Measurements from ENCODE around the gene TAF1. TPM values are rescaled to one million over a fixed set of nuclear protein-coding genes. Genes with fewer than 3 reads are reported as not detected.

Gene TAF1
- total and polyA plus RNA-seq, 2 of the 8 experiments (the other 6 are each of a cell fraction or from before 2014, with no cell fraction given), result 6.3 to 30.2 TPM

- FAIRE-seq, result no peak
- no peak overlapping the region for H3K14ac ChIP-seq (ENCODE audit: insufficient read length)
- TF ChIP-seq POLR2A (IDR thresholded peaks at IDR 0.05; ENCODE audit: control extremely low read depth in 1 of 2, low read depth in 2 of 2, low read length in 2 of 2) (no peak), TAF1 (IDR thresholded peaks at IDR 0.05; ENCODE audit: low read depth, low read length) (no peak), CHD2 (IDR thresholded peaks at IDR 0.05; ENCODE audit: low read length) (no peak), ASH2L (IDR thresholded peaks at IDR 0.05; ENCODE audit: low read length) (no peak), BACH1 (IDR thresholded peaks at IDR 0.05; ENCODE audit: low read length) (no peak), EZH2 (IDR thresholded peaks at IDR 0.05; ENCODE audit: low read depth, low read length, severe bottlenecking) (no peak), KDM1A (IDR thresholded peaks at IDR 0.05; ENCODE audit: borderline replicate concordance, low read length) (no peak), CBX5 (IDR thresholded peaks at IDR 0.05; ENCODE audit: low read depth, low read length) (no peak), FOSL1 (IDR thresholded peaks at IDR 0.05; ENCODE audit: insufficient read depth, low read depth, low read length) (no peak), SIRT6 (IDR thresholded peaks at IDR 0.05; ENCODE audit: low read length) (no peak), SIN3A (conservative IDR thresholded peaks at IDR 0.05 in 1 of 2, IDR thresholded peaks at IDR 0.05 in 1 of 2; ENCODE audit: low read depth in 1 of 2, low read length in 2 of 2) (no peak), EGR1 (IDR thresholded peaks at IDR 0.05; ENCODE audit: borderline replicate concordance, low read depth, low read length) (no peak), CHD1 (IDR thresholded peaks at IDR 0.05; ENCODE audit: low read depth, low read length) (no peak), RXRA (IDR thresholded peaks at IDR 0.05; ENCODE audit: insufficient read depth, low read depth, low read length) (no peak), HDAC6 (IDR thresholded peaks at IDR 0.05; ENCODE audit: low read depth, low read length) (no peak)
- TF ChIP-seq, protein P1, sequence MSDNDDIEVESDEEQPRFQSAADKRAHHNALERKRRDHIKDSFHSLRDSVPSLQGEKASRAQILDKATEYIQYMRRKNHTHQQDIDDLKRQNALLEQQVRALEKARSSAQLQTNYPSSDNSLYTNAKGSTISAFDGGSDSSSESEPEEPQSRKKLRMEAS (IDR thresholded peaks at IDR 0.05), result no peak
Measured at GRCh38 chrX:71439896-71440295, 73.7 kb downstream of the TAF1 start.

More at GRCh38 chrX:71439896-71440295, 73.7 kb downstream of the TAF1 start:
- no peak overlapping the region for H3K4me2 ChIP-seq (ENCODE audit: insufficient read depth in 1 of 2, low read depth in 2 of 2, low read length in 2 of 2)
- no peaks in the 10 kb centered on the region; the same call in 1 of the 2 replicates for H3K23me2 ChIP-seq (ENCODE audit: low read depth, low read length)
- H4K8ac ChIP-seq (ENCODE audit: extremely low read depth, insufficient read depth, low read length), result no peak overlapping the region
- no peak overlapping the region for H3K56ac ChIP-seq (replicated peaks; ENCODE audit: insufficient read length, low read depth, low read length)
- H3K9me3 ChIP-seq (ENCODE audit: insufficient read depth in 2 of 2, low read depth in 1 of 2, low read length in 1 of 2), result no peaks in the 10 kb centered on the region
- H2BK120ac ChIP-seq (replicated peaks; ENCODE audit: low read depth, low read length), result no peak overlapping the region
- H4K91ac ChIP-seq (replicated peaks; ENCODE audit: insufficient read length, low read length), result no peak overlapping the region
- H4K5ac ChIP-seq (ENCODE audit: insufficient read length, low read depth, low read length), result no peak overlapping the region
- H3K27ac ChIP-seq (ENCODE audit: low read depth, low read length), result no peak overlapping the region
- no peaks in the 10 kb centered on the region for H3K79me1 ChIP-seq (ENCODE audit: low read depth, low read length)
- no peak overlapping the region for H2BK12ac ChIP-seq (ENCODE audit: low read depth, low read length)
- H3K23ac ChIP-seq (ENCODE audit: insufficient read length), result no peak overlapping the region
- H3K9ac ChIP-seq (replicated peaks in 1 of 4; ENCODE audit: extremely low read depth in 1 of 4, low read depth in 3 of 4, low read length in 3 of 4), result no peak overlapping the region
- no peak overlapping the region for H2BK5ac ChIP-seq (ENCODE audit: low read depth, low read length)
- no peak overlapping the region for H2BK20ac ChIP-seq (ENCODE audit: low read length)
- H3K79me2 ChIP-seq (ENCODE audit: control insufficient read depth in 1 of 2, insufficient read depth in 2 of 2, low read length in 2 of 2), result no peaks in the 10 kb centered on the region
- H2AFZ ChIP-seq (ENCODE audit: low read length), result no peak overlapping the region
- no peaks in the 10 kb centered on the region for H3K27me3 ChIP-seq (replicated peaks in 1 of 4; ENCODE audit: control insufficient read depth in 3 of 4, extremely low read depth in 1 of 4, insufficient read depth in 3 of 4, low read length in 3 of 4)
- H3K18ac ChIP-seq (ENCODE audit: extremely low read depth, low read length), result no peak overlapping the region
- no peak for DNase-seq (ENCODE audit: low read depth in 1 of 2, low spot score in 2 of 2)
- H2AK5ac ChIP-seq (ENCODE audit: low read depth, low read length), result no peak overlapping the region
- POLR2A ChIA-PET (ENCODE audit: partially characterized antibody), result interaction anchor here (0.6 kb wide), 1 partner anchor 23 kb away, joined by 3 read pairs; no protein-coding TSS in a partner anchor
- H3K4me1 ChIP-seq (replicated peaks in 1 of 4; ENCODE audit: control insufficient read depth in 3 of 4, insufficient read depth in 4 of 4, low read length in 3 of 4), result no peaks in the 10 kb centered on the region
- no peak overlapping the region for H3K4ac ChIP-seq (replicated peaks; ENCODE audit: insufficient read length, low read depth, low read length)
- no peak overlapping the region for H3K4me3 ChIP-seq (ENCODE audit: extremely low read depth in 1 of 4, insufficient read depth in 2 of 4, low read depth in 3 of 4, low read length in 4 of 4)
- WGBS, 2 experiments (ENCODE audit: extremely low coverage in 1 of 2, insufficient coverage in 1 of 2, insufficient read length in 1 of 2, insufficient replicate concordance in 2 of 2, low coverage in 1 of 2, low lambda C conversion rate in 2 of 2, missing lambda C conversion rate in 1 of 2), result 84% methylated on average over 3 of the region's 3 CpGs; no CpG with 5 or more reads in 1 of the 2 experiments
- H4K20me1 ChIP-seq (replicated peaks in 1 of 2; ENCODE audit: control insufficient read depth in 1 of 2, insufficient read depth in 2 of 2, low read length in 2 of 2), result no peaks in the 10 kb centered on the region
- peaks cover 0 to 8% (median under 1%) of the 10 kb centered on the region in 4 experiments; a peak in 5 of 8 replicates for H3K36me3 ChIP-seq (ENCODE audit: control insufficient read depth in 2 of 4, insufficient read depth in 4 of 4, low read length in 3 of 4)
- CTCF ChIA-PET (ENCODE audit: partially characterized antibody), result interaction anchor here (0.7 kb wide), 1 partner anchor 50 kb away, joined by 3 read pairs; no protein-coding TSS in a partner anchor
- H2BK15ac ChIP-seq (ENCODE audit: low read length), result no peak overlapping the region

All from H1 (cell line).